Measurements from ENCODE around the gene CCDC57. TPM values are rescaled to one million over a fixed set of nuclear protein-coding genes. Genes with fewer than 3 reads are reported as not detected.

CCDC57 gene
- total RNA-seq, 5 donors from 2014 or later (not counting 1 experiment from before 2014, with no cell fraction given): 86.4 to 127 (median 103) TPM

DNA sequence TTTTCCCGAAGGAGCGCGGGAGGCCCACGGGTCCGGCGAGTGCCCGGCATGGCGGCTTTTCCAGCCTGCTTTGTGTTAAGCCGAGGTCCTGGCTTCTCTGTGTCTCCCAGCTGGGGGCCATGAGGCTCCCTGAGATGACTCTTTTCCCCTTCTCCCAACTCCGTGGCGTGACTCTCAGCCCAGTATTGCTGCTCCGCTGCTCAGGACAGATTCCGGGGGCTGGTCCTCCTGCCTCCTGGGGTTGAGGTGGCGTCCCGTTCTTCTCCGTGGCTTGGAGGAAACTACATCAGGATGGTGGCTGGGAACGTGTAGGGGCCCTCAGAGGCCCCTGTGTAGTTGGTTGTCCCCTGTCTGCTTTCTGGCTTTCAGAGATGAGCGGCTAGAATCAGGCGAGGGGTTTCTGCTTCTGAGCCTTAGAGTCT, 160.0 kb downstream of the CCDC57 start:
- ChIA-PET POLR2A (interaction anchor here in 1 of 2 donors (0.5 kb wide), 1 partner anchor 54 kb away, joined by 4 read pairs; no protein-coding TSS in a partner anchor), CTCF (no interaction called here)
- Mint-ChIP-seq H3K27me3 (no peaks in the 10 kb centered on the region), H3K9me3 (no peaks in the 10 kb centered on the region), H3K27ac (no peak overlapping the region), H3K4me1 (peaks cover 5 to 26% (median 18%) of the 10 kb centered on the region in 3 donors), H3K36me3 (peaks cover 2% of the 10 kb centered on the region), H3K4me3 (peak overlapping the region; percentile 66 to 82 (median 79))
- no peaks in the 10 kb centered on the region for H3K27me3 ChIP-seq (replicated peaks in 1 of 2; ENCODE audit: control insufficient read depth in 2 of 2, extremely low read depth in 1 of 2, insufficient read depth in 2 of 2, low read length in 1 of 2)
- ATAC-seq (replicated peaks in 1 of 4) (no peak), DNase-seq (no peak)
- no peaks in the 10 kb centered on the region for H3K9me3 ChIP-seq
- WGBS (ENCODE audit: insufficient coverage): 40% methylated on average over 14 of the region's 19 CpGs
- H3K27ac ChIP-seq (ENCODE audit: low read length): no peak overlapping the region
- peak overlapping the region; percentile 75 to 81 for H3K4me3 ChIP-seq (ENCODE audit: control insufficient read depth in 1 of 2, extremely low read depth in 1 of 2, low read length in 1 of 2)
- peaks cover 6 to 44% of the 10 kb centered on the region in 2 donors for H3K36me3 ChIP-seq (ENCODE audit: control insufficient read depth in 2 of 2, extremely low read depth in 1 of 2, insufficient read depth in 1 of 2, low read length in 1 of 2)
- peaks cover 9 to 45% of the 10 kb centered on the region in 2 experiments for H3K4me1 ChIP-seq (ENCODE audit: control insufficient read depth in 1 of 2, extremely low read depth in 1 of 2, insufficient read depth in 2 of 2, low read length in 2 of 2)

DNA sequence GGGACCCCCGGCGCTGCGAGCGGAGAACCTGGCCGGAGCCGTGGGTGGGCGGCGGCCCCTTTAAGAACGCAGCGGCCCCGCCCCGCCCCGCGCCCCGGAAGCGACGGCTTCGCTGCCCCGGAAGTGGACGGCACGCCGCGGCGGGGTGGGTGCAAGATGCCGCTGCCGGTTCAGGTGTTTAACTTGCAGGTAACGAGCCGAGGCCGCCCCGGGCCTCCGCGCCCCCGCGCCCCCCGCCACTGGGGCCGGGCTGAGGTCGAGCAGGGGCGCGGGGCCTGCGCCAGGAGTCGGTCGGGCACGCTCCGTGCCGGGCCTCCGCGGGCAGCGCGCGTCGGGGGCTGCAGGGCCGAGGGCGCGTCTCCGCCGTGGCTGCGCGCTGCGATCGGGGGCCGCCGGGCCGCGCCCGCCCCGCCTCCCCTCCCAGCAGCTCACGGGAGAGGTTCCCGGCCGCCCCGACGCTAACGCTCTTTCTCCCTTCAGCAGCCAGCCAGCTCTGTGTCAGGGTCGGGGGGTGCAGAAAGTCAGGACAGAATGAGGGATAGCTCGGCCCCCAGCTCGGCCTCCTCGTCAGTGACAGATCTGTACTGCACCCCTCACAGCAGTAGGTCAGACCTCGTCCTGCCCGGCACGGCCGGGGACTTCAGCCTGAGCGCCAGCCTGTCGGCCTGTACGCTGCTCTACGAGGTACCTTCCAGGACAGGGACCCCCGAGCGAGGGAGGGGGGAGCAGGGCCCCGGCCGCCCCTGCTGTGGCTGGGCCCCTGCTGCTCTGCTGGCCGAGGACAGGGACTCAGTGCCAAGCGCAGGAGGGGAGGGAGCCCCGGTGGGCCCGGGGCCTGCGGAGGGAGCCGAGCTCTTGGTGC, 160.6 kb downstream of the CCDC57 start, which contains the start of the genes GPS1 and RFNG:
Gene GPS1, plus strand, starts transcription at position 123 of the 862 bp plus-strand sequence. Its CDS starts 34 bp downstream, at position 157.
Gene RFNG, minus strand, starts transcription at position 36 of the 862 bp plus-strand sequence. CDS start 45 bp downstream, outside the sequence.
- Histone ChIP-seq H3K4me3 (ENCODE audit: control insufficient read depth in 1 of 2, extremely low read depth in 1 of 2, low read length in 1 of 2) (peak within 1 kb of the TSS; percentile 75 to 81), H3K4me1 (ENCODE audit: control insufficient read depth in 1 of 2, extremely low read depth in 1 of 2, insufficient read depth in 2 of 2, low read length in 2 of 2) (peaks cover 9 to 45% of the 10 kb centered on the region in 2 experiments), H3K36me3 (ENCODE audit: control insufficient read depth in 2 of 2, extremely low read depth in 1 of 2, insufficient read depth in 1 of 2, low read length in 1 of 2) (peaks cover 6 to 38% of the 10 kb centered on the region in 2 donors), H3K9me3 (no peaks in the 10 kb centered on the region), H3K27me3 (replicated peaks in 1 of 2; ENCODE audit: control insufficient read depth in 2 of 2, extremely low read depth in 1 of 2, insufficient read depth in 2 of 2, low read length in 1 of 2) (no peaks in the 10 kb centered on the region), H3K27ac (ENCODE audit: low read length) (no peak within 1 kb of the TSS)
- ChIA-PET POLR2A (interaction anchor here in 1 of 2 donors (0.5 kb wide), 1 partner anchor 55 kb away, joined by 4 read pairs; no protein-coding TSS in a partner anchor), CTCF (no interaction called here)
- ATAC-seq (replicated peaks in 1 of 4): peak; percentile 91 to 95 (median 92)
- Mint-ChIP-seq H3K4me3 (peak within 1 kb of the TSS; percentile 82 to 87 (median 86)), H3K36me3 (peaks cover 7% of the 10 kb centered on the region), H3K27me3 (no peaks in the 10 kb centered on the region), H3K9me3 (no peaks in the 10 kb centered on the region), H3K4me1 (peaks cover 5 to 26% (median 18%) of the 10 kb centered on the region in 3 donors), H3K27ac (peak within 1 kb of the TSS; percentile 85 to 88)
- peak; percentile 59 to 87 (median 78) for DNase-seq
- under 1% methylated on average over 86 of the region's 94 CpGs for WGBS (ENCODE audit: insufficient coverage)

Other genes starting within 250 kb of the CCDC57 start
- 10 to 100 TPM; 34.6 to 49.7 (median 44.9) TPM for gene ASPSCR1, start 235.2 kb downstream of the CCDC57 start, total RNA-seq
- 10 to 100 TPM; 26.7 to 47.8 (median 43.7) TPM for gene CENPX, start 190.0 kb downstream of the CCDC57 start, total RNA-seq
- gene LRRC45, start 189.5 kb downstream of the CCDC57 start, total RNA-seq: 10 to 100 TPM; 13.3 to 28.5 (median 22.3) TPM
- gene RAC3, start 181.2 kb downstream of the CCDC57 start, total RNA-seq: 1 to 10 TPM; 1.1 to 5.4 (median 3.6) TPM
- gene DCXR, start 175.1 kb downstream of the CCDC57 start, total RNA-seq: 100 to 1,000 TPM in 1 of 5 donors, 10 to 100 TPM in 4; 70.4 to 111 (median 96.1) TPM
- gene RFNG, start 161.0 kb downstream of the CCDC57 start, total RNA-seq: 10 to 100 TPM; 31.5 to 38.6 (median 35.2) TPM
- 100 to 1,000 TPM in 2 of 5 donors, 10 to 100 TPM in 3; 75.3 to 117 (median 98.0) TPM for gene GPS1, start 160.9 kb downstream of the CCDC57 start, total RNA-seq
- 100 to 1,000 TPM; 137 to 186 (median 177) TPM for gene DUS1L, start 147.0 kb downstream of the CCDC57 start, total RNA-seq
- 100 to 1,000 TPM in 2 of 5 donors, 10 to 100 TPM in 3; 48.2 to 144 (median 52.5) TPM for gene FASN, start 114.6 kb downstream of the CCDC57 start, total RNA-seq
- 10 to 100 TPM; 31.9 to 47.3 (median 40.9) TPM for gene SLC16A3, start 16.2 kb upstream of the CCDC57 start, total RNA-seq
- 100 to 1,000 TPM; 177 to 273 (median 194) TPM for gene CSNK1D, start 60.9 kb upstream of the CCDC57 start, total RNA-seq
- 100 to 1,000 TPM; 104 to 265 (median 135) TPM for gene CD7, start 104.8 kb upstream of the CCDC57 start, total RNA-seq
- 1 to 10 TPM; 1.3 to 5.1 (median 4.4) TPM for gene SECTM1, start 120.9 kb upstream of the CCDC57 start, total RNA-seq
- not detected for gene TEX19, start 146.4 kb upstream of the CCDC57 start, total RNA-seq
- not detected for gene UTS2R, start 158.9 kb upstream of the CCDC57 start, total RNA-seq
- gene HEXD, start 205.5 kb upstream of the CCDC57 start, total RNA-seq: 100 to 1,000 TPM in 3 of 5 donors, 10 to 100 TPM in 2; 51.2 to 128 (median 113) TPM
- 10 to 100 TPM; 22.0 to 32.2 (median 29.2) TPM for gene OGFOD3, start 205.7 kb upstream of the CCDC57 start, total RNA-seq
- 100 to 1,000 TPM; 148 to 274 (median 262) TPM for gene CYBC1, start 237.9 kb upstream of the CCDC57 start, total RNA-seq
- 100 to 1,000 TPM in 3 of 5 donors, 10 to 100 TPM in 2; 85.7 to 113 (median 101) TPM for gene NARF, start 245.9 kb upstream of the CCDC57 start, total RNA-seq